Retinal pigment epithelial cell (primary cell): ENCODE data around the gene FAM110A.

ENCODE experiments used
- DNase-seq: peaks from one replicate; pipeline ENCODE4 v3.0.0-alpha.2; 2010; ENCODE audit warnings: low read depth
- H3K4me3 ChIP-seq: 2 replicates; pipeline ENCODE4 v1.5.1; 2011; ENCODE audit warnings: mild to moderate bottlenecking, low read length, control low read depth, moderate library complexity
- CTCF ChIP-seq: conservative IDR thresholded peaks from 2 replicates; pipeline ENCODE4 v1.5.1; 2011; ENCODE audit warnings: low read depth, low read length, control low read depth, inconsistent platforms

Gene FAM110A

GRCh38 chr20:854601-855000 lies 21.1 kb downstream of the FAM110A start:
- DNase-seq, result no peak
- no peak for TF ChIP-seq CTCF
- H3K4me3 ChIP-seq, result no peak overlapping the region

GRCh38 chr20:855466-856360 lies 22.2 kb downstream of the FAM110A start:
- peak overlapping the region; percentile 9 for H3K4me3 ChIP-seq
- no peak for DNase-seq
- TF ChIP-seq CTCF, result no peak

GRCh38 chr20:856361-856775 lies 22.9 kb downstream of the FAM110A start:
- no peak overlapping the region for H3K4me3 ChIP-seq
- peak; percentile 45 for DNase-seq
- TF ChIP-seq CTCF, result no peak

- no peak for TF ChIP-seq CTCF
- no peak overlapping the region for H3K4me3 ChIP-seq
- DNase-seq, result no peak
Measured at GRCh38 chr20:858011-858410, 24.5 kb downstream of the FAM110A start.

GRCh38 chr20:859751-860231 lies 26.3 kb downstream of the FAM110A start:
- no peak for DNase-seq
- H3K4me3 ChIP-seq, result no peak overlapping the region
- TF ChIP-seq CTCF, result no peak

GRCh38 chr20:860891-861290 lies 27.4 kb downstream of the FAM110A start:
- no peak for DNase-seq
- no peak overlapping the region for H3K4me3 ChIP-seq
- no peak for TF ChIP-seq CTCF

- DNase-seq, result no peak
- no peak overlapping the region for H3K4me3 ChIP-seq
- TF ChIP-seq CTCF, result no peak
Measured at GRCh38 chr20:865440-865839, 31.9 kb downstream of the FAM110A start.
